ENCODE results near the gene AMBRA1.

Gene AMBRA1

DNA sequence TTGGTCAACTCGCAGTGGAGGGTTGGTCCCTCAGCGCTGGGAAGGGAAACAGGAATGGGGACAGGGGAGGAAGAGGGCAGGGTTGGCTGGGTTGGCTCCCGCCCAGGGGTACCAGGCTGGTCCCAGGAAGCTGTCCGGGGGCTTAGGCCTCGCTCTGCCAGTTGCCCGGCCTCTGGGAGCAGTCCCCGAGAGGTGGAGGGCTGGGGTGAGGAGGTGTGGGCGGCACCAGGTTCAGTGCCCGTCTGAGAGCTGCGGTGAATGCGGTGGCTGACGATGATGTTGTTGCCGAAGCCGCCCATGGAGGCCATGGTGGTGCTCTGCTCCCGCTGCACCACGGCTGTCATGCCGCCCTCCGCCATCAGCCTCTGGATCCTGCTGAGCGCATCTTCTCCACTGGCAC lies 196.3 kb downstream of the AMBRA1 start:
- no peak for DNase-seq (ENCODE audit: low read depth)

DNA sequence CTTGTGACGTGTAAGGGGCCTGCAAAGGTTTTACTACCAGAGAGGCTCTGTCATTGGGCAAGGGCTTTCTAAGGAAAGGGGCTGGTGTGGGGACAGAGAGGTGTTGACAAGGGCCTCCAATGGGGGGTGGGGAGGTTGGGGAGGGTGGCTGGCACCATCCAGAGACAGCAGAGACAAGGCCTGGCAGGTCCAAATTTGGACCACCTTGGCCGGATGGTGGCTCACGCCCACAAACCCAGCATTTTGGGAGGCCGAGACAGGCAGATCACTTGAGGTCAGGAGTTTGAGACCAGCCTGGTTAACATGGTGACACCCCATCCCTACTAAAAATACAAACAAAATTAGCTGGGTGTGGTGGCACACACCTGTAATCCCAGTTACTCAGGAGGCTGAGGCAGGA lies 200.1 kb downstream of the AMBRA1 start:
- DNase-seq (ENCODE audit: low read depth), result no peak

DNA sequence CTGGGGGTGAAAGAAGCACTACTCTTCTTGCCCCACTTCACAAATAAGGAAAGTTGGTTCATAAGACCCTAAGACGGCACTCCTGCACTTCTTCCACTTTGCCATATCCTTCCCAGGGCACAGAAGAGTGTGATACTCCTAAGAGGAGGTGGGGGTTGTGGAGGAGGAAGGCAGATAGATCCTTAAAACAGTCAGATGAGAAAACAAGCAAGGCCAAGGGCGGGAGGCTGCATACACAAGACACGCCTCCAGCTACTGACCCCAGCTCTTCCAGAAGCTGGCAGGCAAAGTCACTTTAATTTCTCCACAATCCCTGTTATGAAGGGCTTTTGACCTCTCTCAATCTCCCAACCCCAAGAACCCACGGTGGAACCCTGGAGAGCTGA lies 200.6 kb downstream of the AMBRA1 start:
- no peak for DNase-seq (ENCODE audit: low read depth)

DNA sequence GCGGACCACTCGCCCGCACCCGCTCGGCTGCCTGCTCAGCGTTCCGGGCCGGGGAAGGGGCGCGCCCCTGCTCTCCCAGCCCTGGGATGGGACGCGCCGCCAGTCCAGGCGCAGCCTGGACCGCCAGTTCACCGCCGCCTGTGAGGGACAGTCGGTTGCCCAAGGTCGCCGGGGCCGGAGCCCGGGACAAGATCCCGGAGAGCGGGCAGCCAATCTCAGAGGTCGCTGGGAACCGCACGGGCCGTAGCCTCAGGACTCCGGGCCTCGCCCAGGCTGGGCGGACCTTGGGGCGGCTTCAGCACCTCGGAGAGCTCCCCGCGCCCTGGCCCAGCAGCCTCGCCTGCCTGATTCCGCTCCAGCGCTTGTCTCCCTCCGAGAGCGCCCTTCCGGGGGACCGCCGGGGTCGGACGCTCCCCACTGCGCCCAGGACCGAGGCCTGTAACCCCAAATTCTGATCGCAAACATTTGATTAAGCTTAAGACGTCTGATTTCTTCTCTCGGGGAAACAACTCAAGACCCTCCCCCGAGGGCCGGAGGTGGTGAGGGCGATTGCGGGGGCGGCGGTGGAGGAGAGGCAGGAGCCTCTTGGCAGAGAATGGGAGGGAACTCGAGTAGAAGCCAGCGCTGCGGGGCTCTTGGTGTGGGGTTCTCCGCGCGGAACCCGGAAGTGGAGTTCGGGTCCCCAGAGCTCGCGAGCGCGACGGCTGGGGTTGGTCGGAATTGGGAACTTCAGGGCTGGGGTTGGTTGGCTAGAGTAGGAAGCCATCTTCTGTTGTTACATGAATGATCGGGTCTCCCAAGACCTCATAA lies 201.2 kb downstream of the AMBRA1 start:
- peak; percentile 59 for DNase-seq (ENCODE audit: low read depth)

DNA sequence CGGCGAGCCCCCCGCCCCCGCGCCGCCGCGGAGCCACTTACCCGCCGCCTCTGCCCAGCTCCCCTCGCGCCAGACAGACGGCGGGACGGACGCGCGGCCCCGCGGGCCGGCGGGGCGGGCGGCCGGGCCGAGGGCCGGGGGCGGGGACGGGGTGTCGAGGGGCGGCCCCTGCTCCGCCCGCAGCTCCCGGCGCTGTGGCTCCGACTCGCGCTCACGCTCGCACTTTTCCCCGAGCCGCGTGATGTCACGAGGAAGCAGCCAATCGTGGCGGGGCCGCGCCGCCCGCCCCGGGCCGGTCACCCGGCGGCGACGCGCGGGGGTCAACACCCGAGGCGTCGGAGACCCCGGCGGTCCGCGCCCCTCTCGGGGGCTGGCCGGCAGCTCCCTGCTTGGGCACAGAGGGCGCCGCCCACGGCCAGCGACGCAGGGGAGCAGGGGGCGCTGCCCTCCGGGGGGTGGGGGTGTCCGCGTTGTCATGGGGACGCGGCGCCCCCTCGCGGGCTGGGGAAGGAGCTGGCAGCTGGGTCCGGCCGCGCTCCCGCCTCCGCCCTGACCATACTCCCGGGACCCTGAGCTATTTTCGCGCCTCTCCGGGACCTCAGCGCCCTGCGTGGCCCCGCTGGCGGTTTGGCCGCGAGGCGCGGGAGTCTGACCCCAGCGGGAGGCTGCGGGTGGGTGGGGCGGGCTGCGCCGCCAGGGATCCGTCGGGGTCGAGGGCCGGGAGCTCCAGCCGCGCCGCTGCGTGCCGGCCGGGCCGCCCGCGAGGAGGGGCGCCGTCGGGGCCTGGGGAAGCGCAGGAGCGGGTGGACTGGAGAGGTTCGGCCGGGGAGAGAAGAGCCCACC lies 202.0 kb downstream of the AMBRA1 start, which contains the start of gene CHRM4:
Gene CHRM4 (minus strand): TSS at position 199 of the 843 bp plus-strand sequence. CDS start 5,219 bp downstream, outside the sequence.
- DNase-seq (ENCODE audit: low read depth), result no peak

DNA sequence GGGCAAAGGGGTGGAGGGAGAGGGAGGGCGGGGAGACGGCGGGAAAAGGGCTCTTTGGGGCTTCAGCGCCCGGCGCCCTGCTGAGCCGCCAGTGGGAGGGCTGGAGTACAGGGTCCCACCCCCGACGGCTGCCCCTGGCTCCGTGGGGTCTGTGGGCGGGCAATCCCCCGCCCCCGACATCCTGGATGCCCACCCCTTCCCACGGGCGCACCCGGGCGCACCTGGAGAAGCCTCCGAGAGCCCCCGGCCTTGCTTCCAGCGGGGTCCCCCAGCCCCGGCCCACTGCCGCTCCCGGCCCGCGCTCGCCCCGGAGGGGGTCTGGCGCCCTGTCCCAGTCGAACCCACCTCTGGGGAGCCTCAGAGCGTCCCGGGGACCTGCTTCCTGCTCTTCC lies 202.6 kb downstream of the AMBRA1 start:
- DNase-seq (ENCODE audit: low read depth), result no peak

DNA sequence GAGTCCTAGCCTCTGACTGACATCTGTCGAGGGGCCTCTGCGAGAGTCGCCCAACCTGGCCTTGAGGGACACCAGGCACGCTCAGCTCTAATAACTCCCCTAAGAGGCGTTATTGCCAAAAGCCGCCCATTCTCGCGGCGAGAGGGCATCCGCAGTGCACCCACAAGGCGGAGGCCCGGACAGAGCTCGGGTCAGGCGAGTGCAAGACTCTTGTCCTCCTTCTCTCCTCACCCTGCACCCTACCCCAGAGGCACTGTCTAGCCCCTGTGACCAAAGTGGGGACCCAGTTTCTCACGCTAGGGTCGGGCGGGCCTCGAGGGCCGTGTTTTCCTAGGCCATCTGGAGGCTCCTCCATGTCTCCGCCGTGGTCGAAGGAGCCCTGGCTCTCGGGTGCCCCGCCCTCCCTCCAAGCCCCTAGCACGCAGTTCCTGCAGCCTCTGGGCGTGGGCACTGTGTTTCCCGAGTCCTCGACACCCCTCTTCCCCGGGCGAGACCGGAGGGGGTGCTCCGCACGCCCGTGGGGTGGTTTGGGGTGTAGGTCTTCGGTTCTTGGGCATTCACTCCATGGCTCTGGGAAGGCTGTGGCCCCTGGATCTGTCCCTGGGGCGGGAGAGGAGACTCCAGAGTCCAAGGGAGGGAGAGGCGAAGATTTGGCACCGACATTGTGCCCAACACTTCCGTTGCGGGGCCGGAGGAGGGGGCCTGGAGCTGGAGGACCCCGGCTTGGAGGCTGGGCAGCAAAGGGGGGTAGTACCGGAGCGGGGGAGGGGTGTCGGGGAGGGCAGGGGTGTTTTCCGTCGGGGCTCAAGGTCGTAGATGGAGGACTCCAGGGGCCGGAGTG lies 203.3 kb downstream of the AMBRA1 start:
- no peak for DNase-seq (ENCODE audit: low read depth)

DNA sequence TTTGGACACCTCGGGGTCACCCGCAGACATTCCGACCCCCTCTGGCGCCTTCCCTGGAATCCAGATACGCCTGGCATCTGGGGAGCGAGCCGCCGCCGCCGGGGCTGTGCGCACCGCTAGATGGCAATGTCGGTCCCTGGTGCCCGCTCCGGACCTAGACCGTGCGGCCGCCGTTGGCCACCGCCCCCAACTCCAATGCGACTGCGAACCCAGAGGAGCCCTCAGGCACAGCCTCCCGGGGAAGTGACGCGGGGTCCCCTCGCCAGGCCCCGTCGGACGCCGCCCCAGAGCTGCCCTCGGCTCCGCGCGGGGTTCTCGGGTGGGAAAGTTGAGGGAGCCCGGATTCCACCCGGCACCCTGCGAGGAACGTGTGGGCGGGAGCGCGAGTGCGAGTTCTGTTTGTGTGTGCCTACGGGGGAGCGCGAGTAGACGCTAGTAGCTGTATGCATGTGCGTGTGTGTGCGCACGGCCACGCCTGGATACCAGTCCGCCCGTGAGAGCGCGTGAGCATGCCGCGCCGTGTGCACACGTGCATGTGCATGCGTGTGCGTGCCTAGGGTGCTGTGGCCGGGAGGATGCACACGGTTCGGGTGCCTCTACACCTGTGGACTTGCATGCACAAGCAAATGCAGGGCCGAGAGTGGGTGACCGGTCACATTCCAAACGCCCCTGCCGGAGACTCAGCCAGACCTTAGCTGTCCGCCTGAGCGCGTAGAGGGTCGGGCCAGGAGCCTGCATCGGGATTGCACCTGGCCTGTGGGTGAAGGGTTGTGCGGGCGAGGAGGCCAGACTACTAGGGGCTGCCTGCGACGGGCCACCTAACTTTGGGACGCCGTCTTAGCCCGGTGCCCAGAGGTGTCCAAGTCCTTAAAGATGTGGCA lies 204.1 kb downstream of the AMBRA1 start:
- DNase-seq (ENCODE audit: low read depth), result no peak

DNA sequence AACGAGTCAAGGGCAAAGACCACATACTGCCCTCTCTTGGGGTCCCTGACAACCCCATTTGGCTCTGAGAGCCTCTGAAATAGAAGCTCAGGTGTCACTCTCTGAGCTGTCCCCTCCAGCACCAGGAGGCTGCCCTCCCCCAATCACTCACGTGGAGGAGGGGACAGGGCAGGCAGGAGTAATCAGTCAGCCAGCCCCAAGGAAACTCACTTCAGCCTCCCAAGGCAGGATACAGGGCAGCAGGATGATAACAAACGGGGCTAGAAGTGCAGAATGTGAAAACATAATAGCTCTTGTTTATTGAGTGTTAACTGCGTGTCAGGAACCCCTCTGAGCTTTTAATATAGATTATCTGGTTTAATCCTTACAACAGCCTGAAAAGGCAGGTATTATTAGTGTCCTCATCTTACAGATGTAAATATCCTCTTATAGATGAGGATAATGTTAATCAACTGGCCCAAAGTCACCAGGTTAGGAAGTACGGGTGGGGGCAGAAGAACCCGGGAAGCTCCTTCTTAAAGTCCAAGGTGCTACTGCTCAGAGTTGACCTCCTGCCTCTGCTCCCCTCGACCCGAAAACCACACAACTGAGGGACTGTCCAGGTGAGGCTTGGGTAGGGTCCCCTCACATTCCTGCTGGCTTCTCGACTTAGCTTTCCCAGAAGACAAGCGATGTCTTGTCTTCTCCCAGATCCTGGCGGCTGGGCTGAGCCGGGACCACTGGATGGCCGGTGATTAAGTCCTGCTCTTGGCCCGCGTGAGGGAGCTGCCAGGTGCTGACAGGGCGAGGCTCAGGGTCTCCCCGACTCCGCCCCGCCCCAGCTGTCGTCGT lies 205.0 kb downstream of the AMBRA1 start:
- DNase-seq (ENCODE audit: low read depth), result no peak

DNA sequence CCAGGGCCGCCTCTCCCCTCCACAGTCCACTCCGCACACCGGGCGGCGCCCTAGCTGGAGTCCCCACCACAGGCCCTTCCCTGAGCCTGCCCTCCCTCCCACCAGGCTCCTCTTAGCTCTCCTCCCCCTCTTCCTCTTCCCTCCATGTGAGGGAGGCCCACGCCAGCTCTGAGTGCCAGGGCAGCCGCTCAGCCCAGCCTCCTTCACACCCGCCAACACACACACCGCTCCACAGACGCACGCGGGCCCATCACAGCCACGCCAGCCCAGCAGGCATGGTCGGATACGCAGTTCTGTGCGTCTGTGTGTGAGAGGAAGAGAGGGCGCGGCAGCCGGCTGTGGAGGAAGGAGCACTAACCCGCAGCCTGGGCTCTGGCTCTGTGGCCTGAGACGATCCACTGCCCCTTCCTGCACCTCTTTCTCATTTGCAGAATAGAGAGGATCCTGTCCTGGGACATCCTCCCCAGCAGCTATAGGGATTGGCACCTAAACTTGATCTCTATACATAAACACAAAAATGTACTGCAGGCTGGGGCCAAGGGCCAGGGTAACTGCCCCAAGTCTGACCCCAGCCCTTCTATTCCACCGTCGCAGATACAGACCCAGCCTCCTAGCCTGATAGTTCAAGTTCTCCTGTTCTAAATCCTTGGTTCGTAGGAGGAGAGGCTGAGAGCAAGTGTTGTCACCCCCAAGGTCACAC lies 205.8 kb downstream of the AMBRA1 start:
- no peak for DNase-seq (ENCODE audit: low read depth)

DNA sequence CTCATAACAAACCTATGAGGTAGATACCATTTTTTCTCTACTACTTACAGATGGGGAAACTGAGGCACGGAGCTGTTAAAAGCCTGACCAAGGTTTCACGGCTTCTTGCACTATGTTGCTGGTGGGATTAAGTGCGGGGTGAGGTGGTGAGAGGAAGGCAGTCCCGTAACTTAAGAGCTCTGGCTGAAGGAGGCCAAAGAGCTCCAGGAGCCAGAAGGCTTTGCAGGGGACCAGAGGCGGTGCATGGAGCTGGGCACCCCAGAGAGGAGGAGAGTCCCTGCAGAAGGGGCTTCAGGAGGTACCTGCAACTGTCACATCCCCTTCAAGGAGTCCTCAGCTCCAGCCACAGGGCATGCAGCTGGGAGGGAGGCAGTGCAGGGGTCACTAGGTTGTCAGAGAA lies 206.4 kb downstream of the AMBRA1 start:
- DNase-seq (ENCODE audit: low read depth), result no peak

DNA sequence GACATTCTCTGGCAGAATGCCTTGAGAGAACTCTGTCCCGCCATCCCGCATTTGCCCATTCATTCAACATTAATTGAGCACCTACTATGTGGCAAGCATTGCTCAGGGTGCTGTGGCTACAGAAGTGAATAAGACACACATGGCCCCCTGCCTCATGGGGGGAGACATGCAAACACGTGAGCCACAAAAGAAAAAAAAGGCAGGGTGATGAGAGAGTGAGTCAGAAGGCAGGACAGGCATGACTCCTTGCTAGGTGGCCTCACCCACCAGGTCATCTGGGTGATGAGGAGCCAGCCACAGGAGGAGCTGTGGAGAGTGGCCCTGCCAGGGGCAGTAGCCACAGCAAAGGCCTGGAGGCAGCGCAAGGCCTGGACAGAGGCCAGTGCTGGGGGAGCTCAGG lies 207.1 kb downstream of the AMBRA1 start:
- no peak for DNase-seq (ENCODE audit: low read depth)

DNA sequence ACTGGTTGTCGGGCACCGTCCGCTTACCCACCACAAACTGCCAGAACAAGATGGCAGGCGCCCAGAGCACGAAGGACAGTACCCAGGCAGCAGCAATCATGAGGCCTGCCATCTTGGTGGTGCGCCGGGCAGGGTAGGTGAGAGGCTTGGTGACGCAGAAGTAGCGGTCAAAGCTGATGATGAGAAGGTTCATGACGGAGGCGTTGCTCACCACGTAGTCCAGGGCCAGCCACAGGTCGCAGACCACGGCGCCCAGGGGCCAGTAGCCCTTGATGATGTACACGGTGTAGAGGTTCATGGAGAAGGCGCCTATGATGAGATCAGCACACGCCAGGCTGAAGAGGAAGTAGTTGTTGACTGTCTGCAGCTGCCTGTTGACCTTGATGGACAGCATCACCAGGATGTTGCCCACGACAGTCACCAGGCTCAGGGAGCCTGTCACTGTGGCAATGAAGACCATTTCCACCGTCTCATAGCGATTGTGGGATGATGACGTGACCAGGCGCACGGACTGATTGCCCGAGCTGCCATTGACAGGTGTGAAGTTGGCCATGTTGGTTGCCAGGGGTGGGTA lies 207.7 kb downstream of the AMBRA1 start:
- no peak for DNase-seq (ENCODE audit: low read depth)

DNA sequence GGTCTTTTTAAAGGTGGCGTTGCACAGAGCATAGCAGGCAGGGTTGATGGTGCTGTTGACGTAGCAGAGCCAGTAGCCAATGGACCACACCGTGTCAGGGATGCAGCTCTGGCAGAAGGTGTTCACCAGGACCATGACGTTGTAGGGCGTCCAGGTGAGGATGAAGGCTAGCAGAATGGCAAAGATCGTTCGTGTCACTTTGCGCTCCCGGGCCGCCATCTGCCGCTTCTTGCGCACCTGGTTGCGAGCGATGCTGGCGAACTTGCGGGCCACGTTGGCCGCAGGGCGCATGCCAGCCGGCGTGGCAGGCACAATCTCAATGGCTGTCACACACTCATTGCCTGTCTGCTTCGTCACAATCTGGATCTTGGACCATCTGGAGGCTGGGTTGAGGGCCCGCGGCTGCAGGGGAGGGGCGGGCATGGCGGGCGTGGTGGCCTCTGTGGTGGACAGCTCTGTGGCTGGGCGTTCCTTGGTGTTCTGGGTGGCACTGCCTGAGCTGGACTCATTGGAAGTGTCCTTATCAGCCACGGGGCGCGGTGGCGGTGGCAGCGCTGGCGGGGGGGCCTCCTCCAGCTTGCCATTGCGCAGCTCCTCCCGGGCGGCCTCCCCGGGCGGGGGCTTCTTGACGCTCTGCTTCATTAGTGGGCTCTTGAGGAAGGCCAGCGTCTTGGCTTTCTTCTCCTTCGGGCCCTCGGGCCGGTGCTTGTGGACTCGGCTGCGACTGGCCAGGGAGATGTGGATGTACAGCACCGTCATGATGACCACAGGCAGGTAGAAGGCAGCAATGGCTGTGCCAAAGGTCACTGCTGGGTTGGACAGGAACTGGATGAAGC lies 208.4 kb downstream of the AMBRA1 start:
- no peak for DNase-seq (ENCODE audit: low read depth)

DNA sequence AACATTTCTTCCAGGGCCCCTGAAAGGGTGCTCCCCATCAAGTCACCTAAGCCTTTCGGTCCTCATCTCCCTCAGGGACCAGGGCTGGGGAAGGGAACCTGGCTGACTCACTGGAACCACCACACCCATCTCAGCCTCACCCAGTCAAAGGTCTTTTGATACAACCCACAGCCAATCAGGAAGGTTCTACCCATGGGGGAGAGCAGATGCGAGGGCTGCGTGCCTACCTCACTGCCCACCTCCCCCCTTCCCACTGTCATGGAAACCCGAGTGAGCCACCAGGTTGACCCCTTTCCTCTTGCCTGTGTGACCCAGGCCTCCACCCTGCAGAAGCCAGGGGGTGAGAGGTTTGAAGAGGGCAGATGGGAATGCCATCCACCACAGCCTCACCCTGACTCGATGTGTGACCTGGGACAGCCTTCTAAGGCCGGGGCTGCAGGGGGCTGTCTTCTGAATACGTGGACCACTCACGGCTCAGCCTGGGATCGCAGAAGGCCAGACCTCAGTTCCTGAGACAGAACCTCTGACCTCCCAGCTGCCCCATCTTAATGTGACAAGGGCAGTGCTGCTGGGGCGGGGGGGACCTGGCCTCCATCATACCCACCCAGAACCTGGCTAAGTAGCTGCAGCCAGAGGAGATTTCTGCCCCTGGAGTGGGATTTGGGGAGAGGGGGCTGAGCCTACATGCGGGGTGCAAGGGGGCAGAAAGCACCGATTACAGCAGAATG lies 209.7 kb downstream of the AMBRA1 start:
- no peak for DNase-seq (ENCODE audit: low read depth)

DNA sequence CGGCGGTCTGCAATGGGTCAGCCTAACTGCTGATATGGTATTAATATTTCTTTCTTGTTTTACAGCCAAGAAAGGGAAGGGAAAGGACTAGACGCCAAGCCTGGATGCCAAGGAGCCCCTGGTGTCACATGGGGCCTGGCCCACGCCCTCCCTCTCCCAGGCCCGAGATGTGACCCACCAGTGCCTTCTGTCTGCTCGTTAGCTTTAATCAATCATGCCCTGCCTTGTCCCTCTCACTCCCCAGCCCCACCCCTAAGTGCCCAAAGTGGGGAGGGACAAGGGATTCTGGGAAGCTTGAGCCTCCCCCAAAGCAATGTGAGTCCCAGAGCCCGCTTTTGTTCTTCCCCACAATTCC lies 210.4 kb downstream of the AMBRA1 start:
- no peak for DNase-seq (ENCODE audit: low read depth)

DNA sequence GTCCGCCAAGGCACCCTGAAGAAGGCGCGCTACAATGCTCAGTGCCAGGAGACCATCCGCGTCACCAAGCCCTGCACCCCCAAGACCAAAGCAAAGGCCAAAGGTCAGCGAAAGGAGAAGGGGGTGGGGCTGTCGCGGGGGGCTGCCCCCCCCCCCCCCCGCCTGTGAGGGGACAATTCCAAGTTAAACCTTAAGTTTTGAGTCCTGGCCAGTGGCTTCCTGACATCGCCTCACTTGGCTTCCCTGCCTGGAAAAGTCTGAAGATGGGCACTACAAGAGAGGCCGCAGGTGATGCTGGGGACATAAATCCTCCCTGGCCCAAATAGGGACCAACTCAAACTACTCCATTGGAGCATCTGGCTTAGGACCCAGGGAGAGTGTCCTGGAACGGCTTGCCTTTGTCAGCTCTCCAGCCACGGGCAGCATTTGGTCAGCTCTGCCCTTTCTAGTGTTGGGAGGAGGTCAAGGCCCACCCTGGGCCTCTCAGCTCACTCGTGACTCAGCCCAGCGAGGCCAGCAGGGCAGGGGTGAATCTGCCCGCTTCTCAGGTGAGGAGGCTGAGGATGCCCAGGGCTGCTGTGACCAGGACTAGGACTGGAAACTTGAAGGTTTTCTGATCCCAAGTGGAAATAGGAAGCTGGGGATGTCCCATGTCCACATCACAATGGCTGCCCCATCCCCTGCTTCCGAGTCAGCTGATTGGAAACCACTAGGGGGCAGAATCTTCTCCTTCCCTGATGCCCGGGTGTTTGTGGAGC lies 211.0 kb downstream of the AMBRA1 start:
- DNase-seq (ENCODE audit: low read depth), result no peak
